Keratinocyte (primary cell): ENCODE results near the gene SUSD4. TPM values are rescaled to one million over a fixed set of nuclear protein-coding genes. Genes with fewer than 3 reads are reported as not detected.

Source experiments
- DNase-seq: peaks from one replicate; pipeline ENCODE4 v3.0.0-alpha.2; 2011; ENCODE audit warnings: low read depth, missing footprints, low spot score
- FAIRE-seq: peaks from 2 replicates; lab custom pipeline; 2011; peaks lifted over from hg19 to GRCh38; lab: Jason Lieb, UNC
- H2AFZ ChIP-seq: 2 replicates; pipeline ENCODE4 v1.6.0; 2012; ENCODE audit warnings: low read length, control low read depth, inconsistent platforms; ENCODE audit not compliant: control insufficient read depth
- H3K27ac ChIP-seq: 2 replicates; pipeline ENCODE4 v1.5.1; 2011; ENCODE audit warnings: low read length; ENCODE audit not compliant: control insufficient read depth, insufficient read depth
- H3K27me3 ChIP-seq: 3 replicates; pipeline ENCODE4 v1.6.0; 2011; ENCODE audit warnings: low read length; ENCODE audit not compliant: control insufficient read depth, insufficient read depth; ENCODE audit errors: extremely low read depth
- H3K36me3 ChIP-seq, 2 experiments: 2 replicates in 1 of 2; 3 replicates in 1 of 2; pipeline ENCODE4 v1.5.1; 2011; ENCODE audit warnings: low read length in 2 of 2, mild to moderate bottlenecking in 1 of 2; ENCODE audit not compliant: control insufficient read depth in 2 of 2, insufficient read depth in 2 of 2; ENCODE audit errors: extremely low read depth in 1 of 2
- H3K4me1 ChIP-seq: 3 replicates; pipeline ENCODE4 v1.5.1; 2011; ENCODE audit warnings: low read length; ENCODE audit not compliant: control insufficient read depth, insufficient read depth; ENCODE audit errors: extremely low read depth
- H3K4me2 ChIP-seq: 3 replicates; pipeline ENCODE4 v1.6.0; 2011; ENCODE audit warnings: low read depth, low read length; ENCODE audit not compliant: control insufficient read depth, insufficient read depth; ENCODE audit errors: extremely low read depth
- H3K4me3 ChIP-seq, 3 experiments: fragments of 200-600 bp in 1 of 3; sonication (generic) in 1 of 3; 2 replicates in 2 of 3; 3 replicates in 1 of 3; pipeline ENCODE4 v1.5.1; 2011 to 2016; ENCODE audit warnings: low read length in 3 of 3, mild to moderate bottlenecking in 3 of 3, control low read depth in 2 of 3, inconsistent platforms in 1 of 3, low read depth in 1 of 3, mixed read lengths in 1 of 3, mixed run types in 1 of 3, moderate library complexity in 1 of 3; ENCODE audit not compliant: control insufficient read depth in 2 of 3, insufficient read depth in 2 of 3; ENCODE audit errors: extremely low read depth in 1 of 3
- H3K79me2 ChIP-seq: 2 replicates; pipeline ENCODE4 v1.6.0; 2012; ENCODE audit warnings: low read length; ENCODE audit not compliant: control insufficient read depth, insufficient read depth
- H3K9ac ChIP-seq: 3 replicates; pipeline ENCODE4 v1.6.0; 2011; ENCODE audit warnings: low read length; ENCODE audit not compliant: control insufficient read depth, insufficient read depth; ENCODE audit errors: extremely low read depth
- H3K9me1 ChIP-seq: 3 replicates; pipeline ENCODE4 v1.6.0; 2011; ENCODE audit warnings: low read length; ENCODE audit not compliant: control insufficient read depth, insufficient read depth; ENCODE audit errors: extremely low read depth
- H3K9me3 ChIP-seq: 2 replicates; pipeline ENCODE4 v1.5.1; 2012; ENCODE audit warnings: low read depth, low read length; ENCODE audit not compliant: control insufficient read depth
- H4K20me1 ChIP-seq: 3 replicates; pipeline ENCODE4 v1.6.0; 2011; ENCODE audit warnings: low read length; ENCODE audit not compliant: control insufficient read depth, insufficient read depth; ENCODE audit errors: extremely low read depth
- CTCF ChIP-seq, 3 experiments: IDR thresholded peaks in 1 of 3; conservative IDR thresholded peaks in 1 of 3; optimal IDR thresholded peaks in 1 of 3; 2 replicates in 2 of 3; 3 replicates in 1 of 3; pipeline versions ENCODE3 to v1.5.1; 2011; ENCODE audit warnings: low read length in 3 of 3, mild to moderate bottlenecking in 3 of 3, moderate library complexity in 2 of 3, control low read depth in 1 of 3, inconsistent platforms in 1 of 3; ENCODE audit not compliant: insufficient read depth in 2 of 3; ENCODE audit errors: extremely low read depth in 1 of 3
- EZH2 ChIP-seq: IDR thresholded peaks from one replicate; pipeline ENCODE4 v1.6.1; 2012; ENCODE audit warnings: inconsistent platforms, mild to moderate bottlenecking, low read length, moderate library complexity
- dilution Hi-C: fragments of 300-500 bp; cut with MboI; formaldehyde crosslinking; loops from one replicate; pipeline ENCODE4 v1.7.0; 2020; ENCODE audit warnings: low sequenced_read_pairs; ENCODE audit not compliant: extremely low pct_ligation_motif_present
- polyA plus RNA-seq, 5 experiments: library from polyadenylated mRNA; depleted of rRNA in 3 of 5; stranded (reverse) in 3 of 5; stranded (forward) in 1 of 5; unstranded in 1 of 5; fragments of >200 nt; gene quantifications; 1 replicate in 1 of 5; 2 replicates in 3 of 5; 3 replicates in 1 of 5; pipeline versions ENCODE4 v1.2.1 to v1.2.3, GENCODE V29; 2011 to 2012; ENCODE audit warnings: missing spikeins in 2 of 5, low read depth in 1 of 5, low replicate concordance in 1 of 5

Gene SUSD4
- polyA plus RNA-seq, 1 donor (not counting 4 experiments of a cell fraction or from before 2014, with no cell fraction given), result 1.6 TPM

- H3K4me3 ChIP-seq, result no peak overlapping the region
- DNase-seq (no peak), FAIRE-seq (no peak)
- H3K9me3 ChIP-seq, result no peaks in the 10 kb centered on the region
- no peaks in the 10 kb centered on the region for H3K4me1 ChIP-seq
- no peaks in the 10 kb centered on the region for H3K36me3 ChIP-seq
- dilution Hi-C loops, result no loop called here
- H3K4me2 ChIP-seq, result no peak overlapping the region
- no peaks in the 10 kb centered on the region for H3K9me1 ChIP-seq
- H4K20me1 ChIP-seq, result no peaks in the 10 kb centered on the region
- no peaks in the 10 kb centered on the region for H3K27me3 ChIP-seq
- no peak overlapping the region for H2AFZ ChIP-seq
- H3K79me2 ChIP-seq, result no peaks in the 10 kb centered on the region
- TF ChIP-seq EZH2, result no peak
- TF ChIP-seq CTCF (optimal IDR thresholded peaks at IDR 0.05 in 1 of 3, IDR thresholded peaks at IDR 0.05 in 1 of 3, conservative IDR thresholded peaks at IDR 0.05 in 1 of 3; ENCODE audit: extremely low read depth in 1 of 3, insufficient read depth in 2 of 3, low read length in 3 of 3), result no peak
- no peak overlapping the region for H3K9ac ChIP-seq
- no peak overlapping the region for H3K27ac ChIP-seq
These were observed 121.0 kb downstream of the SUSD4 start for GRCh38 chr1:223242971-223243370.

- H3K79me2 ChIP-seq, result no peaks in the 10 kb centered on the region
- H3K9me1 ChIP-seq, result no peaks in the 10 kb centered on the region
- no peak overlapping the region for H3K27ac ChIP-seq
- no peaks in the 10 kb centered on the region for H4K20me1 ChIP-seq
- no peak for TF ChIP-seq EZH2
- TF ChIP-seq CTCF (optimal IDR thresholded peaks at IDR 0.05 in 1 of 3, IDR thresholded peaks at IDR 0.05 in 1 of 3, conservative IDR thresholded peaks at IDR 0.05 in 1 of 3; ENCODE audit: extremely low read depth in 1 of 3, insufficient read depth in 2 of 3, low read length in 3 of 3), result no peak
- H3K36me3 ChIP-seq, result no peaks in the 10 kb centered on the region
- H3K4me3 ChIP-seq, result no peak overlapping the region
- H3K4me1 ChIP-seq, result no peaks in the 10 kb centered on the region
- H3K27me3 ChIP-seq, result no peaks in the 10 kb centered on the region
- H3K4me2 ChIP-seq, result no peak overlapping the region
- no peak overlapping the region for H2AFZ ChIP-seq
- H3K9ac ChIP-seq, result no peak overlapping the region
- FAIRE-seq (no peak), DNase-seq (no peak)
- H3K9me3 ChIP-seq, result no peaks in the 10 kb centered on the region
- dilution Hi-C loops, result no loop called here
These were observed 121.5 kb downstream of the SUSD4 start for GRCh38 chr1:223242382-223242955.
